Measurements from ENCODE around the gene COMMD9. TPM values are rescaled to one million over a fixed set of nuclear protein-coding genes. Genes with fewer than 3 reads are reported as not detected.

Gene COMMD9
- total and polyA plus RNA-seq, 2 of the 4 experiments (the other 2 are of a cell fraction) = 50.7 to 58.3 TPM

DNA sequence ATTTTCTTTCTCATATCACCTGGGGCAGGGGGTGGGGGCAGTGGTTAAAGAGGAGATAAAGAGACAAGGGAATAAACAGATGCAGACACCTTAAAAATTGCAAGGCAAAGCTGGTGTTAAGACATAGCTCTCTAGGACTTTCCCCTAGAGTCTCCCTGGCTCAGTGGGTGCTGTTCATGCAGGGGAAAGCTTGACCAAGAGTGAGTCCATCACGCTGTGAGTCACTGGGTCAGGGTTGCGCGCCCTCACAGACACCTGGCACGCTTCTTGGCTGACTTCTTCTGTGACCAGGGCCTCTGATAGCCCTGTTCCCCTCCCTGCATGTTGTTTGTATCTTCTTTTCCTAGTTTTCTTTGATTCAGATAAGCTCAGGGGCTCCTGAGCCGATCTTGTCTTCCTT lies 31.9 kb downstream of the COMMD9 start:
- no peak overlapping the region for H4K5ac ChIP-seq (ENCODE audit: low read depth, low read length)
- H2BK120ac ChIP-seq (ENCODE audit: low read depth, low read length) = no peak overlapping the region
- DNase-seq (peak; percentile 54), ATAC-seq (ENCODE audit: low read depth) (peak; percentile 31)
- dilution Hi-C loops (cut with HindIII; ENCODE audit: low sequenced_read_pairs, unreplicated experiment) (no loop called here), intact Hi-C loops (cut with micrococcal nuclease) (loop anchor here (5.0 kb wide), 1 partner anchor 100 kb away; no protein-coding TSS in a partner anchor), in situ Hi-C loops (cut with MboI; ENCODE audit: low sequenced_read_pairs) (loop anchor here (10.0 kb wide), 1 partner anchor 313 kb away; the partner anchor contains the start of gene LDLRAD3)
- no peaks in the 10 kb centered on the region for H4K20me1 ChIP-seq (ENCODE audit: insufficient read depth, low read length)
- WGBS, 2 experiments (ENCODE audit: extremely low coverage in 2 of 2, insufficient read length in 1 of 2) = no CpG with 5 or more reads among the region's 5 CpGs
- no peak overlapping the region for H2AK5ac ChIP-seq (ENCODE audit: low read depth, low read length)
- H3K4me1 ChIP-seq (ENCODE audit: control insufficient read depth, insufficient read depth, low read length) = no peaks in the 10 kb centered on the region
- no peaks in the 10 kb centered on the region for H3K9me1 ChIP-seq (ENCODE audit: insufficient read depth, low read length)
- H3K14ac ChIP-seq (replicated peaks; ENCODE audit: low read depth, low read length) = no peak overlapping the region
- no peak overlapping the region for H2BK5ac ChIP-seq (ENCODE audit: low read depth, low read length, poor library complexity, severe bottlenecking)
- no peak overlapping the region for H2AFZ ChIP-seq (replicated peaks; ENCODE audit: low read length, poor library complexity)
- H3K4me2 ChIP-seq (ENCODE audit: low read depth, low read length) = no peak overlapping the region
- no peak overlapping the region for H4K8ac ChIP-seq (ENCODE audit: low read depth in 2 of 2, low read length in 2 of 2)
- H3K18ac ChIP-seq (ENCODE audit: low read depth, low read length) = no peak overlapping the region
- no peaks in the 10 kb centered on the region for H3K36me3 ChIP-seq (ENCODE audit: control insufficient read depth, insufficient read depth, low read length)
- H3K56ac ChIP-seq (ENCODE audit: extremely low read depth, insufficient read depth, low read length) = no peak overlapping the region
- no peak overlapping the region for H2BK15ac ChIP-seq (ENCODE audit: low read depth, low read length)
- no TSS peak for BruUV-seq (replicated peaks)
- H3K79me1 ChIP-seq (ENCODE audit: low read depth in 1 of 2, low read length in 2 of 2) = no peaks in the 10 kb centered on the region
- H3K4me3 ChIP-seq (ENCODE audit: insufficient read depth, low read depth, low read length) = no peak overlapping the region
- TF ChIP-seq, protein P1, sequence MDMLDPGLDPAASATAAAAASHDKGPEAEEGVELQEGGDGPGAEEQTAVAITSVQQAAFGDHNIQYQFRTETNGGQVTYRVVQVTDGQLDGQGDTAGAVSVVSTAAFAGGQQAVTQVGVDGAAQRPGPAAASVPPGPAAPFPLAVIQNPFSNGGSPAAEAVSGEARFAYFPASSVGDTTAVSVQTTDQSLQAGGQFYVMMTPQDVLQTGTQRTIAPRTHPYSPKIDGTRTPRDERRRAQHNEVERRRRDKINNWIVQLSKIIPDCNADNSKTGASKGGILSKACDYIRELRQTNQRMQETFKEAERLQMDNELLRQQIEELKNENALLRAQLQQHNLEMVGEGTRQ (IDR thresholded peaks at IDR 0.05; ENCODE audit: low read depth, low read length) = no peak
- TF ChIP-seq BHLHE40 (IDR thresholded peaks at IDR 0.05; ENCODE audit: low read depth, low read length) = peak; percentile 70
- peak; percentile 57 for TF ChIP-seq FOS (IDR thresholded peaks at IDR 0.05; ENCODE audit: low read depth, low read length)
- TF ChIP-seq MAZ (IDR thresholded peaks at IDR 0.05; ENCODE audit: borderline replicate concordance, low read depth, low read length) = no peak
- TF ChIP-seq NFE2L2 (IDR thresholded peaks at IDR 0.05; ENCODE audit: low read depth, low read length) = no peak
- TF ChIP-seq RFX5 (IDR thresholded peaks at IDR 0.05; ENCODE audit: low read depth, low read length) = no peak
- CTCF ChIA-PET = interaction anchor here (1.0 to 1.7 kb wide), 5 partner anchors 8 to 435 kb away, joined by 3 to 6 read pairs (median 4); no protein-coding TSS in a partner anchor
- POLR2A ChIA-PET (ENCODE audit: unreplicated experiment) = no interaction called here
- H3K23ac ChIP-seq (ENCODE audit: low read depth, low read length) = no peak overlapping the region
- H3K4ac ChIP-seq (ENCODE audit: low read depth, low read length) = no peak overlapping the region
- H3K27me3 ChIP-seq (ENCODE audit: control insufficient read depth, insufficient read depth, low read length) = peaks cover 31% of the 10 kb centered on the region
- no peak overlapping the region for H3K27ac ChIP-seq (ENCODE audit: insufficient read depth, low read length)
- H3K9me3 ChIP-seq (ENCODE audit: control insufficient read depth, insufficient read depth, low read length) = peaks cover 4% of the 10 kb centered on the region; the same call in 1 of the 2 replicates
- no peak overlapping the region for H2BK20ac ChIP-seq (ENCODE audit: low read depth, low read length)
- H2AK9ac ChIP-seq (replicated peaks; ENCODE audit: low read depth, low read length, poor library complexity) = no peak overlapping the region
- H4K91ac ChIP-seq (ENCODE audit: insufficient read depth, low read depth, low read length) = no peak overlapping the region
- H3K9ac ChIP-seq (ENCODE audit: low read depth, low read length) = no peak overlapping the region
